Measurements from ENCODE around the gene ITGA3. TPM values are rescaled to one million over a fixed set of nuclear protein-coding genes. Genes with fewer than 3 reads are reported as not detected.
A peak's percentile ranks its signal among the peaks of the same experiment; 100 is the strongest.

ITGA3 gene
- total RNA-seq, 2 donors from 2014 or later: 13.7 to 13.9 TPM

GRCh38 chr17:50137042-50137441 is 81.1 kb downstream of the ITGA3 start:
- DNase-seq (ENCODE audit: low spot score) (no peak), ATAC-seq (no peak)
- Mint-ChIP-seq H3K27ac (peak overlapping the region in 1 of 2 donors; percentile 59), H3K4me1 (ENCODE audit: low read depth in 2 of 2) (peaks cover 48 to 54% of the 10 kb centered on the region in 2 donors), H3K4me3 (no peak overlapping the region), H3K9me3 (no peaks in the 10 kb centered on the region), H3K27me3 (no peaks in the 10 kb centered on the region), H3K36me3 (peaks cover 13% of the 10 kb centered on the region)

GRCh38 chr17:50139185-50139783 is 83.4 kb downstream of the ITGA3 start:
- H3K4me1 Mint-ChIP-seq (ENCODE audit: low read depth in 2 of 2): peaks cover 65 to 69% of the 10 kb centered on the region in 2 donors
- peaks cover 23% of the 10 kb centered on the region for H3K36me3 Mint-ChIP-seq
- no peaks in the 10 kb centered on the region for H3K9me3 Mint-ChIP-seq
- H3K27ac Mint-ChIP-seq: peak overlapping the region; percentile 69 to 82
- H3K27me3 Mint-ChIP-seq: no peaks in the 10 kb centered on the region
- DNase-seq (ENCODE audit: low spot score) (no peak), ATAC-seq (no peak)
- H3K4me3 Mint-ChIP-seq: no peak overlapping the region

Other genes starting within 250 kb of the ITGA3 start
- gene TAC4, start 208.0 kb upstream of the ITGA3 start, total RNA-seq: not detected
- under 1 TPM; 0.45 to 0.71 TPM for gene DLX4, start 86.9 kb upstream of the ITGA3 start, total RNA-seq
- not detected for gene DLX3, start 60.9 kb upstream of the ITGA3 start, total RNA-seq
- gene PDK2, start 39.2 kb downstream of the ITGA3 start, total RNA-seq: 10 to 100 TPM; 11.8 to 13.7 TPM
- 1 to 10 TPM; 2.6 to 5.0 TPM for gene SAMD14, start 74.0 kb downstream of the ITGA3 start, total RNA-seq
- gene PPP1R9B, start 94.6 kb downstream of the ITGA3 start, total RNA-seq: 100 to 1,000 TPM in 1 of 2 donors, 10 to 100 TPM in 1; 96.0 to 110 TPM
- gene SGCA, start 109.9 kb downstream of the ITGA3 start, total RNA-seq: under 1 TPM in 1 of 2 donors, not detected in 1; 0.42 TPM
- gene COL1A1, start 145.5 kb downstream of the ITGA3 start, total RNA-seq: 1 to 10 TPM in 1 of 2 donors, not detected in 1; 1.7 TPM
- not detected for gene TMEM92, start 218.4 kb downstream of the ITGA3 start, total RNA-seq